Astrocyte of the cerebellum (primary cell): Measurements from ENCODE around the gene TSPAN4.

Source experiments
- DNase-seq: peaks from one replicate; pipeline ENCODE4 v3.0.0-alpha.2; 2011; ENCODE audit warnings: low read depth
- H3K4me3 ChIP-seq: 2 replicates; pipeline ENCODE4 v1.5.1; 2011; ENCODE audit warnings: mild to moderate bottlenecking, low read depth, low read length, moderate library complexity
- in situ Hi-C: cut with HindIII; loops from 2 replicates; pipeline ENCODE4 v1.10.0; 2017; ENCODE audit warnings: low sequenced_read_pairs
- TF ChIP-seq, protein P1 (sequence below): IDR thresholded peaks from 2 replicates; pipeline ENCODE4 v1.5.1; 2012; ENCODE audit warnings: low read length, low read depth, moderate library complexity, mild to moderate bottlenecking; ENCODE audit errors: missing control alignments

The TSPAN4 gene

DNA sequence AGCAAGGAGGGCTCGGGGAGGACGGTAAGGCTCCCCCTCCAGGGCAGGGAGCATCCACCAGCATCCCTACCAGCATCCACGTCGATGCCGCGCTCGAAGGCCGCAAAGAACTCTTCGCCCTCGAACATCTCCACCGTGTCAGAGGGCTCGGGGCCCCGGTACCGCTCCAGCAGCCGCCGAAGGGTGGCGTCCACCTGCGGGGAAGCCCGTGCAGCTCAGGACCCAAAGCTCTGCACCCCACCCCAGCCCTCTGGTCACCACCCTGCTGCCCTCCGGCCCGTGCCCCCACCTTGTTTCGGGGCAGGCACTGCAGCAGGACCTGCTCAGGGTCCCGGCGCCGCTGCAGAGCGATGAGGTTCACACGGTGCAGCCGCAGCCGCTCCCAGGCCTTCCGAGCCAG lies 42.2 kb upstream of the TSPAN4 start:
- TF ChIP-seq, protein P1, sequence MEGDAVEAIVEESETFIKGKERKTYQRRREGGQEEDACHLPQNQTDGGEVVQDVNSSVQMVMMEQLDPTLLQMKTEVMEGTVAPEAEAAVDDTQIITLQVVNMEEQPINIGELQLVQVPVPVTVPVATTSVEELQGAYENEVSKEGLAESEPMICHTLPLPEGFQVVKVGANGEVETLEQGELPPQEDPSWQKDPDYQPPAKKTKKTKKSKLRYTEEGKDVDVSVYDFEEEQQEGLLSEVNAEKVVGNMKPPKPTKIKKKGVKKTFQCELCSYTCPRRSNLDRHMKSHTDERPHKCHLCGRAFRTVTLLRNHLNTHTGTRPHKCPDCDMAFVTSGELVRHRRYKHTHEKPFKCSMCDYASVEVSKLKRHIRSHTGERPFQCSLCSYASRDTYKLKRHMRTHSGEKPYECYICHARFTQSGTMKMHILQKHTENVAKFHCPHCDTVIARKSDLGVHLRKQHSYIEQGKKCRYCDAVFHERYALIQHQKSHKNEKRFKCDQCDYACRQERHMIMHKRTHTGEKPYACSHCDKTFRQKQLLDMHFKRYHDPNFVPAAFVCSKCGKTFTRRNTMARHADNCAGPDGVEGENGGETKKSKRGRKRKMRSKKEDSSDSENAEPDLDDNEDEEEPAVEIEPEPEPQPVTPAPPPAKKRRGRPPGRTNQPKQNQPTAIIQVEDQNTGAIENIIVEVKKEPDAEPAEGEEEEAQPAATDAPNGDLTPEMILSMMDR = no peak
- no peak overlapping the region for H3K4me3 ChIP-seq
- DNase-seq = no peak
- in situ Hi-C loops = no loop called here

DNA sequence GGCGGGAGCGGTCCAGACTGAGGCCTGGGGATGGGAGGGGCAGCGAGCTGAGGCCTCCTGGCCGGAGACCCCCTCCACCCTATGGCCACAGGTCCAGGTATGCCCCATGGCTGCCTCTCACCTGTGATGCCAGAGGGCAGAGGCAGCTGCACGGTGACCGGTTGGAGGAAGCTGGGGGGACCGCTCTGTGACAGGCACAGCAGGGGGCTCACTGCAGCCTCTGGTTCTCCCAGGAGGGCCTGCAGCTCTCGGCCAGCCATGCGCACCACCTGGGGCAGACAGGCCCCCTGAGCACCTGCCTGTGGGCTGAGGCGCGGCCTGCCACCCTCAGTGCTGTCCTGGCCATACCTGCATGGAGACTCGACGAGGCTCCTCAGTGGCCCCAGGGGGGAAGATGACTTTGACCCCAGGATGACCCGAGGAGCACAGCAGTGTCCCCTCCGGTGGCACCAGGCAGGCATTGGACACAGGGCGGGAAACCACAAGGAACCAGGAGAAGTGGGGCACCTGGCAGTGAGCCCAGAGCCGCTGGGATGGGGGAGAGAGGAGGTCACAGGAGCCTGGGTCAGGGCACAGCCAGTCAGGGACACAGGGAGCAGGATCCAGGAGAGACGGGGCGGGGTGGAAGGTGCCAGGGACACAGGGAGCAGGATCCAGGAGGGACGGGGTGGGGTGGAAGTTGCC lies 41.4 kb upstream of the TSPAN4 start:
- in situ Hi-C loops = no loop called here
- no peak overlapping the region for H3K4me3 ChIP-seq
- TF ChIP-seq, protein P1 = no peak
- no peak for DNase-seq

DNA sequence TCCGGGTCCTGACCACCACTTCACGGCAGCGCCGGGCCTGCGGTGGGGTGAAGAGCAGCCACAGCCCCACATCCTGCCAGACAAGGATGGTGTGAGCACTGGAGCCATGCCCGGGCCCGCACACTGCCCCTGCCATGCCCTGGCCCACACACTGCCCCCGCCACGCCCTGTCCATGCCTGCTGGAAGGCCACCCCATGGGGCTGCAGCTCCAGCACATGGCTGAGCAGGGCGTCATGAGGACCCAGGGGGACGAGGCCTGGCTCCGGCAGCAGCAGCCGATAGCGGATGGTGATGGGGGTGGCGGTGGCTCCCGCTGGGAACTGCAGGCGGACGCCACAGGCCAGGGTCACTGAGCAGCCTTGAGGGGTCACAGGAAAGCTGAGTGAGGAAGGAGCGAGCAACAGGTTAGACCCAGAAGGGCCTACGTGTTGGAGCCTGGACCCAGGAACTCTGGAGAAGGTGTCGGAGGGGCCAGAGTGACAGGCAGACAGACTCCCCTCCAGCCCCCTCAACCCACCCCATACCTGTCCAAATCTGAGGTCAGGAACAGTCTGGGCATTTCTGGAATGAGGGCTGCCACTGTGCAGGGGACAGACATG lies 40.5 kb upstream of the TSPAN4 start:
- in situ Hi-C loops = no loop called here
- TF ChIP-seq, protein P1 = no peak
- no peak overlapping the region for H3K4me3 ChIP-seq
- no peak for DNase-seq

DNA sequence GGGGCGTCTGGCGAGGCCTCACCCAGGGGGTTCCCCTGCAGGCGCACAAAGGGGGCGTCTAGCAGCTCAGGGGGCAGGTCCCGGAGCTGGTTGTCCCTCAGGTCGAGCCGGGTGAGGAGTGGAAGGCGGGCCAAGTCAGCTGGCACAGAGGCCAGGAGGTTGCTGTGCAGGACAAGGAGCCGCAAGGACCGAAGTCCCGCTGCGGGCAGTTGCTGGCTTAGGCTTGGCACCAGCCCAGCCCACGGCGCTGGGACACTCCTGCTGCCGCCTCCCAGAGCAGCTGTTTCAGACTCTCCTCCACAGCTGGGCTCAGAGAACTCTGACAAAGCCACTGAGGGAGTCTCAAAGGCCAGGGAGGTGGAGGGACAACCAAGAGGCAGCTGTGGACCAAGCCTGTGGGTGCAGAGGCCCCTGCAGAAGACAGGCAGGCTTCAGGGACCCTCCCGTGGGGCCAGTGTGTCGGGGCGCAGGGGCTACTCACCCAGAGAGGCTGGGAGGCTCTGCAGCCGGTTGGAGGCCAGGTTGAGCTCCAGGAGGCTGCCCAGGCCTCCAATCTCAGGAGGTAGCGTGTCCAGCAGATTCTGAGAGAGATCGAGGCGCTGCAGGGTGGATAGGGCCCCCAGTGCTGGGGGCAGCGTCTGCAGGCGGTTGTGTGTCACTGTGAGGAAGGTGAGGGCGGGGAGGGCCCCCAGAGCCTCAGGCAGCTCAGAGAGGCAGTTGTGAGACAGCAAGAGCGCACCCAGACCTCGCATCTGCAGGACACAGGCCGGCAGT lies 39.8 kb upstream of the TSPAN4 start:
- DNase-seq = no peak
- H3K4me3 ChIP-seq = no peak overlapping the region
- in situ Hi-C loops = no loop called here
- TF ChIP-seq, protein P1 = no peak

DNA sequence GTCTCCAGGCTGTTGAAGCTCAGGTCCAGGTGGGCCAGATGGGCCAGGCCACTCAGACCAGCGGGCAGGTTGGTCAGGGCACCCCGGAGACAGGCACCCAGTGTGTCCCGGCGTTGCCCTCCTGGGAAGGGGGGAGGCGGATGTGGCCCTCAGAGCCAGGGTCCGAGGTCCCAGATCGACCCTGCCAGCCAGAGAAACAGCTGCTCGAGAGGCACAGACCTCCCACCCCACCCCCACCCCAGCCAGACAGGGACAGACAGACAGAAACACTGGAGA lies 39.2 kb upstream of the TSPAN4 start:
- TF ChIP-seq, protein P1 = no peak
- H3K4me3 ChIP-seq = peak overlapping the region; percentile 51
- in situ Hi-C loops = no loop called here
- DNase-seq = no peak

DNA sequence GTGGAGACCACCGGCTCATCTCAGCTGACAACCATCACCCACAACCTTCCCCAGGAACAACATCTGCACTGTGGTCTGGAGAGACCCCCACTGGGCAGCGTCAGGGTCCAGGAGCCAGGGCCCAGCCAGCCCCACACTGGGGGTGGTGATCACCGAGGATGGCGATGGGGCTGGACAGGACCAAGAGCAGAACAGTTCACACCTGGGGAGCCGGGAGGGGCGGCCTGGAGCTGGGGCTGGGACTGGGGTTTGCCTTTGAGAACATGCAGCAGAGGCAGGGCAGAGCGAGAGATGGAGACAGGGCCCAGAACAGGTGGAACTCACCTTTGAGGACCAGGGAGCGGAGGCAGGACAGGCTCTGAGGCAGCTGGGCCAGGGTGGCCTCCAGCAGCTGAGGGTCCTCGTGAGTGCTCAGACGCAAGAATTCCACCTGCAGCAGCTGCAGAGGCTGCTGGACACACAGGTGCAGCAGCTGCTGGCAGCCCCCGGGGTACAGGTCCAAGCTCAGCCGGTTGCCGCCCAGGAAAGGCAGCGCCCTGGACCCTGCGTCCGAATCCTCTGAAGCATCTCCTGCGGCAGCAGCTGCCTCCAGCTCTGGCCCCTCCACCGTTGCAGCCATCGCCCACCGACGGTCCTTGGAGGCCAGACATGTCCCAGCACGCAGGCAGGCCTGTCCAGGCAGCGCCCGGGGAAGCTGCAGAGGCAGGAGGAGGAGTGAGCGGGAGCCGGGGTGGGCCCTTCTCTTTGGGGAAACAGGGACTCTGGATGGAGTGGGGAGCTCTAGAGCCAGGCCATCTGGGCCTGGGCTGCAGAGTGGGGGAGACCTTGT lies 38.7 kb upstream of the TSPAN4 start:
- TF ChIP-seq, protein P1 = no peak
- in situ Hi-C loops = no loop called here
- DNase-seq = no peak
- H3K4me3 ChIP-seq = peak overlapping the region; percentile 51
